ENCODE measurements around the gene TGFBR3.

- no peak for TF ChIP-seq CTCF (IDR thresholded peaks at IDR 0.05; ENCODE audit: low read depth, low read length)
- no peak for TF ChIP-seq EZH2phosphoT487 (IDR thresholded peaks at IDR 0.05; ENCODE audit: low read depth)
Measured at GRCh38 chr1:91828583-91829281, 57.2 kb downstream of the TGFBR3 start.

All from OCI-LY3 (cell line).